ENCODE data around the gene PTPRF.

DNA sequence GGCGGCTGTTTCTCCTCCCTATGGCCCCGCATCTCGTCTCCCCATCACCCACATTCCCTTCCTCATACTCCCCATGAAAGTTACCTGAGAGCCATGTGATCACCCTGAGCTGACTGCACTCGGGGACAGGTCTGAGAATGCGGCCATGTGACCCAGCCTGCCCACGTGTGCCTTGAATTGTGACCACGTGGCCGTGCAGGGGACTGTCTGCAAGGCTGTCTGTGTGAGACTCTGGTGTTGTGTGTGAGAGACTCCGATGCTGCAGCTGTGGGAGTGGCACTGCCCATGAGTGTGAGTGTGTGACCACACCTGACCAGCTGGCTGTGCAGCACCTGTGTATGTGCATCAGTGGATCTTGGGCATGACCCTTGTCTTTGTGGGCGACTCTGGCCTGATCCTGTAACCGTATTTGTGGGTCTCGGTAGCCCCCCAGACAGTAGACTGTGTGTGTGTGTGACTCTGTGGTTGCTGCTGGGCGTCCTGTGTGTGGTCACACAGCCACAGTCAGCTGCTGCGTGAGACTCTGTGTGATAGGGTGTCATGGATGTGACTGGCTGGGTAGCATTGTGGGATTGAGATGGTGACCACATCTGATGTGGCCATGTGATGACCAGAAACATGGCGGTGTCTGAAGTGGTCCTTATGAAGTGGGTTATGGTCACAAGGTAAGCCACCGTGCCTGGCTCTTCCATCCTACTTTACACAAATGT, 62.4 kb downstream of the PTPRF start:
- TF ChIP-seq, protein P1, sequence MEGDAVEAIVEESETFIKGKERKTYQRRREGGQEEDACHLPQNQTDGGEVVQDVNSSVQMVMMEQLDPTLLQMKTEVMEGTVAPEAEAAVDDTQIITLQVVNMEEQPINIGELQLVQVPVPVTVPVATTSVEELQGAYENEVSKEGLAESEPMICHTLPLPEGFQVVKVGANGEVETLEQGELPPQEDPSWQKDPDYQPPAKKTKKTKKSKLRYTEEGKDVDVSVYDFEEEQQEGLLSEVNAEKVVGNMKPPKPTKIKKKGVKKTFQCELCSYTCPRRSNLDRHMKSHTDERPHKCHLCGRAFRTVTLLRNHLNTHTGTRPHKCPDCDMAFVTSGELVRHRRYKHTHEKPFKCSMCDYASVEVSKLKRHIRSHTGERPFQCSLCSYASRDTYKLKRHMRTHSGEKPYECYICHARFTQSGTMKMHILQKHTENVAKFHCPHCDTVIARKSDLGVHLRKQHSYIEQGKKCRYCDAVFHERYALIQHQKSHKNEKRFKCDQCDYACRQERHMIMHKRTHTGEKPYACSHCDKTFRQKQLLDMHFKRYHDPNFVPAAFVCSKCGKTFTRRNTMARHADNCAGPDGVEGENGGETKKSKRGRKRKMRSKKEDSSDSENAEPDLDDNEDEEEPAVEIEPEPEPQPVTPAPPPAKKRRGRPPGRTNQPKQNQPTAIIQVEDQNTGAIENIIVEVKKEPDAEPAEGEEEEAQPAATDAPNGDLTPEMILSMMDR (IDR thresholded peaks at IDR 0.05; ENCODE audit: borderline replicate concordance, extremely low read depth, low read length, poor library complexity, severe bottlenecking) = no peak
- no peak for TF ChIP-seq EZH2 (IDR thresholded peaks at IDR 0.05; ENCODE audit: borderline replicate concordance, low read depth, low read length, severe bottlenecking)
